ENCODE data around the gene MGAT4B. TPM values are rescaled to one million over a fixed set of nuclear protein-coding genes. Genes with fewer than 3 reads are reported as not detected.

Gene MGAT4B
- total RNA-seq, 1 donor from 2014 or later = 193 TPM

GRCh38 chr5:179778591-179778990, 28.1 kb downstream of the MGAT4B start:
- Histone ChIP-seq H3K4me2 (ENCODE audit: low read length) (no peak overlapping the region), H4K20me1 (ENCODE audit: insufficient read depth, low read length) (peaks cover 23% of the 10 kb centered on the region), H3K27ac (ENCODE audit: low read depth, low read length) (no peak overlapping the region), H3K27me3 (ENCODE audit: insufficient read depth, low read length) (no peaks in the 10 kb centered on the region), H3K4me1 (ENCODE audit: insufficient read depth, low read length) (no peaks in the 10 kb centered on the region), H3K9ac (ENCODE audit: low read length) (no peak overlapping the region), H2AFZ (ENCODE audit: low read depth, low read length) (no peak overlapping the region), H3K9me3 (ENCODE audit: insufficient read depth, low read depth, low read length) (no peaks in the 10 kb centered on the region), H3K4me3 (ENCODE audit: insufficient read depth, low read depth, low read length) (no peak overlapping the region), H3K36me3 (ENCODE audit: insufficient read depth, low read length) (peaks cover 28% of the 10 kb centered on the region), H3K79me2 (ENCODE audit: insufficient read depth, low read length) (no peaks in the 10 kb centered on the region)
- FAIRE-seq (no peak), DNase-seq (ENCODE audit: low read depth) (no peak)
- Mint-ChIP-seq H3K9me3 (ENCODE audit: unreplicated experiment) (peaks cover 2% of the 10 kb centered on the region), H3K36me3 (ENCODE audit: low read depth, unreplicated experiment) (peaks cover 20% of the 10 kb centered on the region), H3K27me3 (ENCODE audit: low read depth, unreplicated experiment) (no peaks in the 10 kb centered on the region), H3K4me3 (ENCODE audit: unreplicated experiment) (no peak overlapping the region), H3K27ac (ENCODE audit: unreplicated experiment) (no peak overlapping the region), H3K4me1 (ENCODE audit: low read depth, unreplicated experiment) (no peaks in the 10 kb centered on the region)
- TF ChIP-seq CTCF (IDR thresholded peaks at IDR 0.05; ENCODE audit: insufficient read depth, low read depth, low read length) (no peak), EZH2 (IDR thresholded peaks at IDR 0.05; ENCODE audit: insufficient read depth, low read length) (no peak)

- no peak for DNase-seq (ENCODE audit: low read depth)
- H3K36me3 ChIP-seq (ENCODE audit: insufficient read depth, low read length) = peaks cover 28% of the 10 kb centered on the region
- no peaks in the 10 kb centered on the region for H3K79me2 ChIP-seq (ENCODE audit: insufficient read depth, low read length)
- H3K4me3 Mint-ChIP-seq (ENCODE audit: unreplicated experiment) = no peak overlapping the region
- TF ChIP-seq EZH2 (IDR thresholded peaks at IDR 0.05; ENCODE audit: insufficient read depth, low read length) = no peak
- TF ChIP-seq CTCF (IDR thresholded peaks at IDR 0.05; ENCODE audit: insufficient read depth, low read depth, low read length) = no peak
- H3K4me2 ChIP-seq (ENCODE audit: low read length) = no peak overlapping the region
- H3K9me3 ChIP-seq (ENCODE audit: insufficient read depth, low read depth, low read length) = no peaks in the 10 kb centered on the region
- H3K27ac Mint-ChIP-seq (ENCODE audit: unreplicated experiment) = no peak overlapping the region
- no peak overlapping the region for H3K9ac ChIP-seq (ENCODE audit: low read length)
- H3K4me1 Mint-ChIP-seq (ENCODE audit: low read depth, unreplicated experiment) = no peaks in the 10 kb centered on the region
- H3K27ac ChIP-seq (ENCODE audit: low read depth, low read length) = no peak overlapping the region
- no peaks in the 10 kb centered on the region for H3K27me3 Mint-ChIP-seq (ENCODE audit: low read depth, unreplicated experiment)
- H3K4me3 ChIP-seq (ENCODE audit: insufficient read depth, low read depth, low read length) = no peak overlapping the region
- FAIRE-seq = no peak
- peaks cover 2% of the 10 kb centered on the region for H3K9me3 Mint-ChIP-seq (ENCODE audit: unreplicated experiment)
- H4K20me1 ChIP-seq (ENCODE audit: insufficient read depth, low read length) = peaks cover 23% of the 10 kb centered on the region
- H3K27me3 ChIP-seq (ENCODE audit: insufficient read depth, low read length) = no peaks in the 10 kb centered on the region
- H3K4me1 ChIP-seq (ENCODE audit: insufficient read depth, low read length) = no peaks in the 10 kb centered on the region
- H3K36me3 Mint-ChIP-seq (ENCODE audit: low read depth, unreplicated experiment) = peaks cover 20% of the 10 kb centered on the region
- no peak overlapping the region for H2AFZ ChIP-seq (ENCODE audit: low read depth, low read length)
Measured at GRCh38 chr5:179777909-179778308, 28.8 kb downstream of the MGAT4B start.

GRCh38 chr5:179777456-179777855, 29.2 kb downstream of the MGAT4B start:
- DNase-seq (ENCODE audit: low read depth) = no peak
- H3K4me1 Mint-ChIP-seq (ENCODE audit: low read depth, unreplicated experiment) = no peaks in the 10 kb centered on the region
- no peaks in the 10 kb centered on the region for H3K9me3 ChIP-seq (ENCODE audit: insufficient read depth, low read depth, low read length)
- H3K9ac ChIP-seq (ENCODE audit: low read length) = no peak overlapping the region
- H3K4me1 ChIP-seq (ENCODE audit: insufficient read depth, low read length) = no peaks in the 10 kb centered on the region
- H3K4me3 Mint-ChIP-seq (ENCODE audit: unreplicated experiment) = no peak overlapping the region
- H3K4me3 ChIP-seq (ENCODE audit: insufficient read depth, low read depth, low read length) = no peak overlapping the region
- H3K27ac ChIP-seq (ENCODE audit: low read depth, low read length) = no peak overlapping the region
- H3K36me3 ChIP-seq (ENCODE audit: insufficient read depth, low read length) = peaks cover 31% of the 10 kb centered on the region
- H2AFZ ChIP-seq (ENCODE audit: low read depth, low read length) = no peak overlapping the region
- H3K79me2 ChIP-seq (ENCODE audit: insufficient read depth, low read length) = no peaks in the 10 kb centered on the region
- H4K20me1 ChIP-seq (ENCODE audit: insufficient read depth, low read length) = peaks cover 19% of the 10 kb centered on the region
- H3K27me3 ChIP-seq (ENCODE audit: insufficient read depth, low read length) = no peaks in the 10 kb centered on the region
- TF ChIP-seq CTCF (IDR thresholded peaks at IDR 0.05; ENCODE audit: insufficient read depth, low read depth, low read length) = no peak
- no peak for TF ChIP-seq EZH2 (IDR thresholded peaks at IDR 0.05; ENCODE audit: insufficient read depth, low read length)
- no peak overlapping the region for H3K4me2 ChIP-seq (ENCODE audit: low read length)
- H3K27ac Mint-ChIP-seq (ENCODE audit: unreplicated experiment) = no peak overlapping the region
- H3K36me3 Mint-ChIP-seq (ENCODE audit: low read depth, unreplicated experiment) = peaks cover 20% of the 10 kb centered on the region
- no peak for FAIRE-seq
- H3K27me3 Mint-ChIP-seq (ENCODE audit: low read depth, unreplicated experiment) = no peaks in the 10 kb centered on the region
- H3K9me3 Mint-ChIP-seq (ENCODE audit: unreplicated experiment) = peaks cover 2% of the 10 kb centered on the region
